Neural progenitor cell (in vitro differentiated cells): ENCODE data around the gene CPD. TPM values are rescaled to one million over a fixed set of nuclear protein-coding genes. Genes with fewer than 3 reads are reported as not detected.

Source experiments
- DNase-seq: peaks from one replicate; pipeline ENCODE4 v3.0.0-alpha.2; 2016; ENCODE audit warnings: low spot score
- H2AFZ ChIP-seq: fragments of 200-600 bp; sonication (generic); replicated peaks from 2 replicates; pipeline ENCODE4 v1.6.1; 2016; ENCODE audit warnings: antibody characterized with exemption
- H3F3A ChIP-seq: fragments of 200-600 bp; sonication (generic); 2 replicates; pipeline ENCODE4 v1.6.1; 2016; ENCODE audit warnings: antibody characterized with exemption, low read depth
- H3K27ac ChIP-seq: fragments of 200-600 bp; sonication (generic); 2 replicates; pipeline ENCODE4 v1.5.1; 2016; ENCODE audit warnings: mild to moderate bottlenecking
- H3K27me3 ChIP-seq: fragments of 200-600 bp; sonication (generic); 2 replicates; pipeline ENCODE4 v1.6.1; 2016; ENCODE audit warnings: mild to moderate bottlenecking, moderate library complexity
- H3K36me3 ChIP-seq: fragments of 200-600 bp; sonication (generic); 2 replicates; pipeline ENCODE4 v1.5.1; 2016
- H3K4me1 ChIP-seq: fragments of 200-600 bp; sonication (generic); 2 replicates; pipeline ENCODE4 v1.6.1; 2016; ENCODE audit warnings: mixed run types
- H3K4me2 ChIP-seq: fragments of 200-600 bp; sonication (generic); 2 replicates; pipeline ENCODE4 v1.6.1; 2016
- H3K4me3 ChIP-seq: fragments of 200-600 bp; sonication (generic); 2 replicates; pipeline ENCODE4 v1.5.1; 2016
- H3K79me2 ChIP-seq: fragments of 200-600 bp; sonication (generic); 2 replicates; pipeline ENCODE4 v1.6.1; 2016; ENCODE audit warnings: low read depth
- H3K9ac ChIP-seq: fragments of 200-600 bp; sonication (generic); 2 replicates; pipeline ENCODE4 v1.6.1; 2016
- H3K9me3 ChIP-seq: fragments of 200-600 bp; sonication (generic); 2 replicates; pipeline ENCODE4 v1.5.1; 2016; ENCODE audit warnings: low read depth
- H4K20me1 ChIP-seq: fragments of 200-600 bp; sonication (generic); 2 replicates; pipeline ENCODE4 v1.6.1; 2016; ENCODE audit warnings: low read depth
- H3K27ac Mint-ChIP-seq: 3 replicates; pipeline ENCODE4 v1.8.0; 2021; ENCODE audit warnings: mixed read lengths
- H3K27me3 Mint-ChIP-seq: 2 replicates; pipeline ENCODE4 v1.8.0; 2022; ENCODE audit warnings: low read depth, mild to moderate bottlenecking, inconsistent platforms, moderate library complexity, mixed read lengths; ENCODE audit not compliant: insufficient read depth
- H3K36me3 Mint-ChIP-seq: 3 replicates; pipeline ENCODE4 v1.8.0; 2021; ENCODE audit warnings: mixed read lengths
- H3K4me1 Mint-ChIP-seq: 3 replicates; pipeline ENCODE4 v1.8.0; 2021; ENCODE audit warnings: mixed read lengths
- H3K4me3 Mint-ChIP-seq: 3 replicates; pipeline ENCODE4 v1.8.0; 2021; ENCODE audit warnings: mild to moderate bottlenecking, moderate library complexity, mixed read lengths
- H3K9me3 Mint-ChIP-seq: 3 replicates; pipeline ENCODE4 v1.8.0; 2020; ENCODE audit warnings: mixed read lengths
- CTCF ChIP-seq: fragments of 200-600 bp; sonication (generic); IDR thresholded peaks from 2 replicates; pipeline ENCODE4 v1.5.1; 2017; ENCODE audit warnings: antibody characterized with exemption, mild to moderate bottlenecking
- EZH2 ChIP-seq: fragments of 200-600 bp; sonication (generic); IDR thresholded peaks from 2 replicates; pipeline ENCODE4 v1.6.1; 2017; ENCODE audit warnings: antibody characterized with exemption, mild to moderate bottlenecking, moderate library complexity
- EZH2phosphoT487 ChIP-seq: fragments of 200-600 bp; sonication (generic); IDR thresholded peaks from 2 replicates; pipeline ENCODE4 v1.6.1; 2017; ENCODE audit warnings: antibody characterized with exemption
- total RNA-seq: library from RNA; depleted of rRNA; stranded (reverse); fragments of >200 nt; gene quantifications from 2 replicates; pipeline ENCODE4 v1.2.3, GENCODE V29; 2015; ENCODE audit warnings: low replicate concordance

Gene CPD
- total RNA-seq, 1 donor from 2014 or later: 70.8 TPM

- DNase-seq: no peak
- no peaks in the 10 kb centered on the region for H3K36me3 ChIP-seq
These were observed 18.5 kb upstream of the CPD start for GRCh38 chr17:30360086-30360808.

GRCh38 chr17:30361766-30362279 is 16.9 kb upstream of the CPD start:
- H3K4me2 ChIP-seq: no peak overlapping the region
- no peak overlapping the region for H3K4me3 Mint-ChIP-seq
- TF ChIP-seq EZH2phosphoT487: no peak
- TF ChIP-seq CTCF: no peak
- no peak for TF ChIP-seq EZH2
- no peaks in the 10 kb centered on the region for H3K27me3 ChIP-seq
- no peak overlapping the region for H3K9ac ChIP-seq
- H3K27ac Mint-ChIP-seq: no peak overlapping the region
- H3K4me3 ChIP-seq: no peak overlapping the region
- no peaks in the 10 kb centered on the region for H3K36me3 Mint-ChIP-seq
- no peak for DNase-seq
- H2AFZ ChIP-seq: no peak overlapping the region
- no peaks in the 10 kb centered on the region for H3K36me3 ChIP-seq
- H3K27ac ChIP-seq: no peak overlapping the region
- H3K79me2 ChIP-seq: no peaks in the 10 kb centered on the region
- no peaks in the 10 kb centered on the region for H3K4me1 ChIP-seq
- H3F3A ChIP-seq: peaks cover 7% of the 10 kb centered on the region
- peaks cover 8% of the 10 kb centered on the region for H3K9me3 Mint-ChIP-seq
- no peaks in the 10 kb centered on the region for H3K27me3 Mint-ChIP-seq
- H4K20me1 ChIP-seq: no peaks in the 10 kb centered on the region
- no peaks in the 10 kb centered on the region for H3K4me1 Mint-ChIP-seq
- H3K9me3 ChIP-seq: no peaks in the 10 kb centered on the region

More at GRCh38 chr17:30360086-30360808, 18.5 kb upstream of the CPD start:
- no peaks in the 10 kb centered on the region for H3K27me3 ChIP-seq
- no peak overlapping the region for H2AFZ ChIP-seq
- Mint-ChIP-seq H3K9me3 (peaks cover 8% of the 10 kb centered on the region), H3K27me3 (no peaks in the 10 kb centered on the region), H3K4me1 (peaks cover 3% of the 10 kb centered on the region), H3K27ac (no peak overlapping the region), H3K4me3 (no peak overlapping the region), H3K36me3 (no peaks in the 10 kb centered on the region)
- H3K9me3 ChIP-seq: no peaks in the 10 kb centered on the region
- no peaks in the 10 kb centered on the region for H3K4me1 ChIP-seq
- peaks cover 7% of the 10 kb centered on the region for H3F3A ChIP-seq
- no peak overlapping the region for H3K4me2 ChIP-seq
- no peak overlapping the region for H3K27ac ChIP-seq
- H3K9ac ChIP-seq: no peak overlapping the region
- no peak overlapping the region for H3K4me3 ChIP-seq
- H4K20me1 ChIP-seq: no peaks in the 10 kb centered on the region
- TF ChIP-seq EZH2phosphoT487 (no peak), EZH2 (no peak), CTCF (no peak)
- no peaks in the 10 kb centered on the region for H3K79me2 ChIP-seq

- no peak overlapping the region for H2AFZ ChIP-seq
- TF ChIP-seq EZH2 (no peak), CTCF (no peak), EZH2phosphoT487 (no peak)
- Mint-ChIP-seq H3K36me3 (no peaks in the 10 kb centered on the region), H3K4me1 (peaks cover 5% of the 10 kb centered on the region), H3K4me3 (no peak overlapping the region), H3K27me3 (peaks cover 3% of the 10 kb centered on the region), H3K9me3 (peaks cover 8% of the 10 kb centered on the region), H3K27ac (no peak overlapping the region)
- DNase-seq: no peak
- no peak overlapping the region for H3K9ac ChIP-seq
- peaks cover 1% of the 10 kb centered on the region for H3F3A ChIP-seq
- no peaks in the 10 kb centered on the region for H3K27me3 ChIP-seq
- H3K4me2 ChIP-seq: no peak overlapping the region
- H3K4me1 ChIP-seq: peaks cover 7% of the 10 kb centered on the region
- no peak overlapping the region for H3K4me3 ChIP-seq
- no peaks in the 10 kb centered on the region for H3K36me3 ChIP-seq
- H3K79me2 ChIP-seq: no peaks in the 10 kb centered on the region
- H3K27ac ChIP-seq: no peak overlapping the region
- H3K9me3 ChIP-seq: no peaks in the 10 kb centered on the region
- no peaks in the 10 kb centered on the region for H4K20me1 ChIP-seq
These were observed 15.0 kb upstream of the CPD start for GRCh38 chr17:30363715-30364202.
